ENCODE results near the gene IGF1R.
A peak's percentile ranks its signal among the peaks of the same experiment; 100 is the strongest.

Gene IGF1R

DNA sequence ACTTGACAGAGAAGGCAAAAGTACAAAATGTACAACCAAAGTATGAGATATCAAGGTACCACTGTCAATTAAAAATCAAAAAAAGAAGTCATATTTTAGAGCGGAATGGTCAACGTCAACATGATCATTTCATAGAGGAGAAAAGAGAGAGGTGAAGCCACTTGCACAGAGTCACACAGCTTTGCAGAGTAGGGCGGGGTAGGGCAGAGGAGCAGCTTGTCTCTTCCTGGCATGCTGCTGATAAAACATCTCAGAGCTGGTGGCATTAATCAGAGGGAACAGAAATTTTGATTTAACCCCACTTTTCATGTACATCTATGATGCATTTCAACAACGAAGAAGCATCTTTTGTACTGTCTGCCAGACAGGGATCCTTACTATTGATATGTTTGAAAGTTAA, 5.2 kb upstream of the IGF1R start:
- TF ChIP-seq SPI1 (IDR thresholded peaks at IDR 0.05; ENCODE audit: borderline replicate concordance, low read depth) (no peak), GABPA (IDR thresholded peaks at IDR 0.05; ENCODE audit: low read depth) (no peak), POLR2AphosphoS5 (IDR thresholded peaks at IDR 0.05; ENCODE audit: low read depth) (no peak)
- TF ChIP-seq, protein P1, sequence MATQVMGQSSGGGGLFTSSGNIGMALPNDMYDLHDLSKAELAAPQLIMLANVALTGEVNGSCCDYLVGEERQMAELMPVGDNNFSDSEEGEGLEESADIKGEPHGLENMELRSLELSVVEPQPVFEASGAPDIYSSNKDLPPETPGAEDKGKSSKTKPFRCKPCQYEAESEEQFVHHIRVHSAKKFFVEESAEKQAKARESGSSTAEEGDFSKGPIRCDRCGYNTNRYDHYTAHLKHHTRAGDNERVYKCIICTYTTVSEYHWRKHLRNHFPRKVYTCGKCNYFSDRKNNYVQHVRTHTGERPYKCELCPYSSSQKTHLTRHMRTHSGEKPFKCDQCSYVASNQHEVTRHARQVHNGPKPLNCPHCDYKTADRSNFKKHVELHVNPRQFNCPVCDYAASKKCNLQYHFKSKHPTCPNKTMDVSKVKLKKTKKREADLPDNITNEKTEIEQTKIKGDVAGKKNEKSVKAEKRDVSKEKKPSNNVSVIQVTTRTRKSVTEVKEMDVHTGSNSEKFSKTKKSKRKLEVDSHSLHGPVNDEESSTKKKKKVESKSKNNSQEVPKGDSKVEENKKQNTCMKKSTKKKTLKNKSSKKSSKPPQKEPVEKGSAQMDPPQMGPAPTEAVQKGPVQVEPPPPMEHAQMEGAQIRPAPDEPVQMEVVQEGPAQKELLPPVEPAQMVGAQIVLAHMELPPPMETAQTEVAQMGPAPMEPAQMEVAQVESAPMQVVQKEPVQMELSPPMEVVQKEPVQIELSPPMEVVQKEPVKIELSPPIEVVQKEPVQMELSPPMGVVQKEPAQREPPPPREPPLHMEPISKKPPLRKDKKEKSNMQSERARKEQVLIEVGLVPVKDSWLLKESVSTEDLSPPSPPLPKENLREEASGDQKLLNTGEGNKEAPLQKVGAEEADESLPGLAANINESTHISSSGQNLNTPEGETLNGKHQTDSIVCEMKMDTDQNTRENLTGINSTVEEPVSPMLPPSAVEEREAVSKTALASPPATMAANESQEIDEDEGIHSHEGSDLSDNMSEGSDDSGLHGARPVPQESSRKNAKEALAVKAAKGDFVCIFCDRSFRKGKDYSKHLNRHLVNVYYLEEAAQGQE (IDR thresholded peaks at IDR 0.05; ENCODE audit: insufficient replicate concordance, low read depth): no peak
- TF ChIP-seq, protein P2, sequence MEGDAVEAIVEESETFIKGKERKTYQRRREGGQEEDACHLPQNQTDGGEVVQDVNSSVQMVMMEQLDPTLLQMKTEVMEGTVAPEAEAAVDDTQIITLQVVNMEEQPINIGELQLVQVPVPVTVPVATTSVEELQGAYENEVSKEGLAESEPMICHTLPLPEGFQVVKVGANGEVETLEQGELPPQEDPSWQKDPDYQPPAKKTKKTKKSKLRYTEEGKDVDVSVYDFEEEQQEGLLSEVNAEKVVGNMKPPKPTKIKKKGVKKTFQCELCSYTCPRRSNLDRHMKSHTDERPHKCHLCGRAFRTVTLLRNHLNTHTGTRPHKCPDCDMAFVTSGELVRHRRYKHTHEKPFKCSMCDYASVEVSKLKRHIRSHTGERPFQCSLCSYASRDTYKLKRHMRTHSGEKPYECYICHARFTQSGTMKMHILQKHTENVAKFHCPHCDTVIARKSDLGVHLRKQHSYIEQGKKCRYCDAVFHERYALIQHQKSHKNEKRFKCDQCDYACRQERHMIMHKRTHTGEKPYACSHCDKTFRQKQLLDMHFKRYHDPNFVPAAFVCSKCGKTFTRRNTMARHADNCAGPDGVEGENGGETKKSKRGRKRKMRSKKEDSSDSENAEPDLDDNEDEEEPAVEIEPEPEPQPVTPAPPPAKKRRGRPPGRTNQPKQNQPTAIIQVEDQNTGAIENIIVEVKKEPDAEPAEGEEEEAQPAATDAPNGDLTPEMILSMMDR (IDR thresholded peaks at IDR 0.05; ENCODE audit: insufficient read depth, low read length): no peak
- Histone ChIP-seq H3K4me3 (replicated peaks; ENCODE audit: insufficient read depth, low read length) (no peak overlapping the region), H3K27ac (replicated peaks) (no peak overlapping the region), H3K27me3 (ENCODE audit: insufficient read depth, poor library complexity, severe bottlenecking) (no peaks in the 10 kb centered on the region)
- no peak for DNase-seq (ENCODE audit: low read depth in 1 of 2, low spot score in 1 of 2)

DNA sequence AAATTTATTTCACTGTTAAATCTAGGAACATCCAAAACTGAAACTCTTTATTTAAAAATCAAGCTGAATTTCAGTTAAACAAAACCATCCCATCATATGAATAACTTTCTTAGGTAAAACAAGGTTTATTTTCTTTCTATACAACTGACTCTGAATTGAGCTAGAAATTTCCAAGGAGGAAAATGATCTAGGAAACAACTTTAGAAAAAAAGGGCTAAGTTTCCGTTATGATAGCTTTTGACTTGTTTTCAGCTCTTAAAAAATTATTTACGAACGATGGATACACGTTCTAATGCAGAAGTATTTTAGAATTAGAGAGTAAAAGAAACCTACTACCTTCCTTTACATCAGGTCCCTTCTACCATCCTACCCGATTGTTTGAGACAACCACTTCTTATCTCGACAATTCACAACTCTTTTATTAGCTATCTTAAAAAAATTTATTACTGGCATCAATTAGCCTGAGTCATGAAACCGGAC, 1.8 kb upstream of the IGF1R start:
- Histone ChIP-seq H3K27me3 (ENCODE audit: insufficient read depth, poor library complexity, severe bottlenecking) (no peaks in the 10 kb centered on the region), H3K4me3 (replicated peaks; ENCODE audit: insufficient read depth, low read length) (peak overlapping the region; percentile 76), H3K27ac (replicated peaks) (peak overlapping the region; percentile 69)
- DNase-seq (ENCODE audit: low read depth in 1 of 2, low spot score in 1 of 2): no peak
- no peak for TF ChIP-seq GABPA (IDR thresholded peaks at IDR 0.05; ENCODE audit: low read depth)
- TF ChIP-seq POLR2AphosphoS5 (IDR thresholded peaks at IDR 0.05; ENCODE audit: low read depth): no peak
- TF ChIP-seq, protein P1 (IDR thresholded peaks at IDR 0.05; ENCODE audit: insufficient replicate concordance, low read depth): no peak
- TF ChIP-seq SPI1 (IDR thresholded peaks at IDR 0.05; ENCODE audit: borderline replicate concordance, low read depth): no peak
- TF ChIP-seq, protein P2 (IDR thresholded peaks at IDR 0.05; ENCODE audit: insufficient read depth, low read length): no peak

DNA sequence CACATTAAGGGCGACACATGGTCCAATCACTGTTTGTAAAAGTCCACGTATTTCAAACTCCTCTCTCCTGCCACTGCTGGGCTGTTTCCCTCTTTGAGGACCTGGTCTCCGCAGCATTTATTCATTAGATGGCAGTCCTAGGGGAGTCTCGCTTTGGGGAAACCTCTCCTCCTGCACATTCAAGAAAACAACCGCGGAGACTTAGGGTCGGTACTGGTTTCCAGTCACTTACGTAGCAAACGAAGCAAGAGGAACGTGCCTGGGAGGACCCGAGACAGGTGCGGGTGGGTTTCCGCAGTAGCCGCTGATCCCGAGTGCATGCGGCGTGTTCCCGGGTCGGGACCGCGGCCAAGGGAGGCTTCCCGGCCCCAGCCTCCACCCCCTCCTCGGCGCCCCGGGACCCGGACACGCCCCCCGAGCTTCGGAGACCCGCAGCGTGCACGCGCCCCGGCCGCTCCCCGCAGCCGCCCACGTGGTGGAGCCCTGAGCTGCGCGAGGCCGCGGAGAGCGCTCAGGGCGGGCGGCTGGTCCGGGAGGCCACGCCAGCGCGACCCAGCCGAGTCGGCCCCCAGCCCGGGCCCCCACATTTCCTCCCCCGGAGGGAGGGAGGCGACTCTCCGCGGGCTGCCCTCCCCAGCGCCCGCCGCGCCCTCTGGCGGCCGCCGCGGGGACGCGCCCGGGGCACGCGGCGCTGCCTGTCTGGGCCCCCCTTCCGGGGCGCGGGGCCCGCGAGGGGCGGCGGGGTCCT, 1.1 kb upstream of the IGF1R start:
- peak overlapping the region; percentile 95 for H3K27ac ChIP-seq (replicated peaks)
- no peak for TF ChIP-seq SPI1 (IDR thresholded peaks at IDR 0.05; ENCODE audit: borderline replicate concordance, low read depth)
- TF ChIP-seq, protein P1 (IDR thresholded peaks at IDR 0.05; ENCODE audit: insufficient replicate concordance, low read depth): peak; percentile 9
- DNase-seq (ENCODE audit: low read depth in 1 of 2, low spot score in 1 of 2): peak; percentile 61 to 67

More for the DNA sequence above, 1.1 kb upstream of the IGF1R start:
- no peaks in the 10 kb centered on the region for H3K27me3 ChIP-seq (ENCODE audit: insufficient read depth, poor library complexity, severe bottlenecking)
- peak overlapping the region; percentile 76 for H3K4me3 ChIP-seq (replicated peaks; ENCODE audit: insufficient read depth, low read length)
